Measurements from ENCODE around the gene ARSB. TPM values are rescaled to one million over a fixed set of nuclear protein-coding genes. Genes with fewer than 3 reads are reported as not detected.

ARSB gene
- total and polyA plus RNA-seq, 10 of the 15 experiments (the other 5 are each of a cell fraction or from before 2014, with no cell fraction given), result 1.2 to 8.2 (median 6.1) TPM

- TF ChIP-seq ZNF384 (IDR thresholded peaks at IDR 0.05; ENCODE audit: borderline replicate concordance, low read depth, low read length) (no peak), NBN (IDR thresholded peaks at IDR 0.05) (no peak)
- TF ChIP-seq, protein P1, sequence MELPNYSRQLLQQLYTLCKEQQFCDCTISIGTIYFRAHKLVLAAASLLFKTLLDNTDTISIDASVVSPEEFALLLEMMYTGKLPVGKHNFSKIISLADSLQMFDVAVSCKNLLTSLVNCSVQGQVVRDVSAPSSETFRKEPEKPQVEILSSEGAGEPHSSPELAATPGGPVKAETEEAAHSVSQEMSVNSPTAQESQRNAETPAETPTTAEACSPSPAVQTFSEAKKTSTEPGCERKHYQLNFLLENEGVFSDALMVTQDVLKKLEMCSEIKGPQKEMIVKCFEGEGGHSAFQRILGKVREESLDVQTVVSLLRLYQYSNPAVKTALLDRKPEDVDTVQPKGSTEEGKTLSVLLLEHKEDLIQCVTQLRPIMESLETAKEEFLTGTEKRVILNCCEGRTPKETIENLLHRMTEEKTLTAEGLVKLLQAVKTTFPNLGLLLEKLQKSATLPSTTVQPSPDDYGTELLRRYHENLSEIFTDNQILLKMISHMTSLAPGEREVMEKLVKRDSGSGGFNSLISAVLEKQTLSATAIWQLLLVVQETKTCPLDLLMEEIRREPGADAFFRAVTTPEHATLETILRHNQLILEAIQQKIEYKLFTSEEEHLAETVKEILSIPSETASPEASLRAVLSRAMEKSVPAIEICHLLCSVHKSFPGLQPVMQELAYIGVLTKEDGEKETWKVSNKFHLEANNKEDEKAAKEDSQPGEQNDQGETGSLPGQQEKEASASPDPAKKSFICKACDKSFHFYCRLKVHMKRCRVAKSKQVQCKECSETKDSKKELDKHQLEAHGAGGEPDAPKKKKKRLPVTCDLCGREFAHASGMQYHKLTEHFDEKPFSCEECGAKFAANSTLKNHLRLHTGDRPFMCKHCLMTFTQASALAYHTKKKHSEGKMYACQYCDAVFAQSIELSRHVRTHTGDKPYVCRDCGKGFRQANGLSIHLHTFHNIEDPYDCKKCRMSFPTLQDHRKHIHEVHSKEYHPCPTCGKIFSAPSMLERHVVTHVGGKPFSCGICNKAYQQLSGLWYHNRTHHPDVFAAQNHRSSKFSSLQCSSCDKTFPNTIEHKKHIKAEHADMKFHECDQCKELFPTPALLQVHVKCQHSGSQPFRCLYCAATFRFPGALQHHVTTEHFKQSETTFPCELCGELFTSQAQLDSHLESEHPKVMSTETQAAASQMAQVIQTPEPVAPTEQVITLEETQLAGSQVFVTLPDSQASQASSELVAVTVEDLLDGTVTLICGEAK (IDR thresholded peaks at IDR 0.05; ENCODE audit: borderline replicate concordance), result no peak
Measured at GRCh38 chr5:78779262-78779661, 205.8 kb downstream of the ARSB start (continued).

- DNase-seq (ENCODE audit: low read depth, low spot score) (no peak), FAIRE-seq (peak; percentile 7), ATAC-seq (no peak)
- peaks cover 0 to 1% of the 10 kb centered on the region in 2 experiments; a peak in 2 of 4 replicates for H3K36me3 ChIP-seq (ENCODE audit: control insufficient read depth in 2 of 2, insufficient read depth in 2 of 2, low read length in 1 of 2)
- no peak overlapping the region for H3K27ac ChIP-seq (ENCODE audit: control insufficient read depth, insufficient read depth)
- TF ChIP-seq TCF12 (IDR thresholded peaks at IDR 0.05; ENCODE audit: low read depth, low read length) (no peak), POLR2A (IDR thresholded peaks at IDR 0.05; ENCODE audit: low read depth, low read length) (no peak), SMAD5 (IDR thresholded peaks at IDR 0.05; ENCODE audit: low read depth) (no peak), TCF7 (IDR thresholded peaks at IDR 0.05; ENCODE audit: borderline replicate concordance) (no peak), HCFC1 (IDR thresholded peaks at IDR 0.05; ENCODE audit: low read length) (no peak), FOXK2 (IDR thresholded peaks at IDR 0.05) (no peak), STAT3 (IDR thresholded peaks at IDR 0.05; ENCODE audit: low read depth, low read length) (no peak), SRF (IDR thresholded peaks at IDR 0.05; ENCODE audit: low read depth in 2 of 2, low read length in 2 of 2) (no peak), ESRRA (IDR thresholded peaks at IDR 0.05; ENCODE audit: low read length) (no peak), SPI1 (IDR thresholded peaks at IDR 0.05; ENCODE audit: borderline replicate concordance, insufficient read depth, low read depth, low read length) (no peak), KLF5 (IDR thresholded peaks at IDR 0.05; ENCODE audit: partially characterized antibody) (no peak), ZSCAN29 (IDR thresholded peaks at IDR 0.05) (no peak), RAD51 (IDR thresholded peaks at IDR 0.05) (no peak), SIX5 (IDR thresholded peaks at IDR 0.05; ENCODE audit: low read depth, low read length, severe bottlenecking) (no peak), MXI1 (IDR thresholded peaks at IDR 0.05; ENCODE audit: low read depth, low read length) (no peak), CHD4 (IDR thresholded peaks at IDR 0.05) (no peak)
- TF ChIP-seq, protein P2, sequence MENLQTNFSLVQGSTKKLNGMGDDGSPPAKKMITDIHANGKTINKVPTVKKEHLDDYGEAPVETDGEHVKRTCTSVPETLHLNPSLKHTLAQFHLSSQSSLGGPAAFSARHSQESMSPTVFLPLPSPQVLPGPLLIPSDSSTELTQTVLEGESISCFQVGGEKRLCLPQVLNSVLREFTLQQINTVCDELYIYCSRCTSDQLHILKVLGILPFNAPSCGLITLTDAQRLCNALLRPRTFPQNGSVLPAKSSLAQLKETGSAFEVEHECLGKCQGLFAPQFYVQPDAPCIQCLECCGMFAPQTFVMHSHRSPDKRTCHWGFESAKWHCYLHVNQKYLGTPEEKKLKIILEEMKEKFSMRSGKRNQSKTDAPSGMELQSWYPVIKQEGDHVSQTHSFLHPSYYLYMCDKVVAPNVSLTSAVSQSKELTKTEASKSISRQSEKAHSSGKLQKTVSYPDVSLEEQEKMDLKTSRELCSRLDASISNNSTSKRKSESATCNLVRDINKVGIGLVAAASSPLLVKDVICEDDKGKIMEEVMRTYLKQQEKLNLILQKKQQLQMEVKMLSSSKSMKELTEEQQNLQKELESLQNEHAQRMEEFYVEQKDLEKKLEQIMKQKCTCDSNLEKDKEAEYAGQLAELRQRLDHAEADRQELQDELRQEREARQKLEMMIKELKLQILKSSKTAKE (IDR thresholded peaks at IDR 0.05; ENCODE audit: low read depth, poor library complexity, severe bottlenecking), result no peak
- H3K79me2 ChIP-seq (ENCODE audit: control insufficient read depth, insufficient read depth, low read length), result no peaks in the 10 kb centered on the region
- H3K9me3 ChIP-seq (replicated peaks; ENCODE audit: control insufficient read depth, insufficient read depth, low read length), result no peaks in the 10 kb centered on the region
- RAD21 ChIA-PET (ENCODE audit: unreplicated experiment), result interaction anchor here (1.2 kb wide), 1 partner anchor 231 kb away, joined by 3 read pairs; no protein-coding TSS in a partner anchor
- POLR2A ChIA-PET, result no interaction called here
- in situ Hi-C loops (cut with MboI) (no loop called here), intact Hi-C loops (cut with micrococcal nuclease; ENCODE audit: unreplicated experiment) (no loop called here)
- H3K4me2 ChIP-seq (ENCODE audit: control insufficient read depth, insufficient read depth), result no peak overlapping the region
- H3K27me3 ChIP-seq (replicated peaks in 1 of 2; ENCODE audit: control insufficient read depth in 2 of 2, insufficient read depth in 2 of 2, low read length in 1 of 2), result no peaks in the 10 kb centered on the region
- H4K20me1 ChIP-seq (ENCODE audit: control insufficient read depth, insufficient read depth), result no peaks in the 10 kb centered on the region
- SMC1A ChIA-PET (ENCODE audit: uncharacterized antibody, unreplicated experiment), result interaction anchor here (0.7 to 1.9 kb wide), 4 partner anchors 10 to 708 kb away, joined by 3 to 8 read pairs (median 4); no protein-coding TSS in a partner anchor
- no peak overlapping the region for H2AFZ ChIP-seq (ENCODE audit: control insufficient read depth, low read depth, low read length)
- no peaks in the 10 kb centered on the region for H3K4me1 ChIP-seq (ENCODE audit: control insufficient read depth, insufficient read depth, low read length)
- BruUV-seq (replicated peaks), result no TSS peak
- 100% methylated on average over 1 of the region's 1 CpG for WGBS (ENCODE audit: insufficient coverage, insufficient replicate concordance, low lambda C conversion rate, missing lambda C conversion rate)
- H3K4me3 ChIP-seq, result no peak overlapping the region
- no peak overlapping the region for H3K9ac ChIP-seq (ENCODE audit: control insufficient read depth, insufficient read depth, low read length)
- CTCF ChIA-PET, result interaction anchor here (2.2 kb wide), 1 partner anchor 18 kb away, joined by 9 read pairs; no protein-coding TSS in a partner anchor
Measured at GRCh38 chr5:78778538-78778937, 206.6 kb downstream of the ARSB start.

Measured in GM12878 (cell line).